AG09309 (cell line): ENCODE measurements around the gene LEFTY1.

ENCODE experiments used
- DNase-seq: peaks from one replicate; pipeline ENCODE4 v3.0.0-alpha.2; 2010; ENCODE audit warnings: low read depth
- H3K4me3 ChIP-seq: 2 replicates; pipeline ENCODE4 v1.5.1; 2011; ENCODE audit warnings: mild to moderate bottlenecking, low read depth, low read length, moderate library complexity; ENCODE audit not compliant: control insufficient read depth
- CTCF ChIP-seq: IDR thresholded peaks from 2 replicates; pipeline ENCODE4 v1.5.1; 2011; ENCODE audit warnings: mild to moderate bottlenecking, low read depth, low read length, inconsistent platforms; ENCODE audit not compliant: insufficient read depth, control insufficient read depth; ENCODE audit errors: missing control alignments

LEFTY1 gene

GRCh38 chr1:225850370-225850769 lies 38.6 kb downstream of the LEFTY1 start:
- H3K4me3 ChIP-seq, result no peak overlapping the region
- DNase-seq, result no peak
- TF ChIP-seq CTCF, result no peak

GRCh38 chr1:225849925-225850324 lies 39.0 kb downstream of the LEFTY1 start:
- DNase-seq, result no peak
- H3K4me3 ChIP-seq, result no peak overlapping the region
- no peak for TF ChIP-seq CTCF

- no peak for TF ChIP-seq CTCF
- no peak overlapping the region for H3K4me3 ChIP-seq
- no peak for DNase-seq
Measured at GRCh38 chr1:225848030-225848955, 40.7 kb downstream of the LEFTY1 start.

DNA sequence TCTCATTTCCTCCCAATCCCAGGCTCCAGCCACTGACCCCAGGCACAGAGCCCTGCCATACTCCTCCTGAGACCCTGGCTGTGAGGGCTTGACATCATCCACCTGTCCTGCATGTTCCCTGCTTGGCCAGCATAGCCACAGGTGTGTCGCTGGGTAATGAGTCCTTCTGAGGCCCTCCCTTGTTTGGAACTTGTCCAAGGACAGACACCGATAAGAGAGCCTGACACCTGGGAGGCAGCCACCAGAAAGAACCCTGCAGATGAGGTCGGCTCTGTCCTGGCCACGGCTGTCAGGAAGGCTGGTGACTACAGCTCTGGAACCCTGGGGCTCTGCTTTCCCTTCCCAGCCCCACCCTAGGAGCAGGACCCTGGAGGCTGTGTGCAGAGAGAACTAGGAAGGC lies 41.3 kb downstream of the LEFTY1 start:
- H3K4me3 ChIP-seq, result no peak overlapping the region
- TF ChIP-seq CTCF, result no peak
- DNase-seq, result no peak

DNA sequence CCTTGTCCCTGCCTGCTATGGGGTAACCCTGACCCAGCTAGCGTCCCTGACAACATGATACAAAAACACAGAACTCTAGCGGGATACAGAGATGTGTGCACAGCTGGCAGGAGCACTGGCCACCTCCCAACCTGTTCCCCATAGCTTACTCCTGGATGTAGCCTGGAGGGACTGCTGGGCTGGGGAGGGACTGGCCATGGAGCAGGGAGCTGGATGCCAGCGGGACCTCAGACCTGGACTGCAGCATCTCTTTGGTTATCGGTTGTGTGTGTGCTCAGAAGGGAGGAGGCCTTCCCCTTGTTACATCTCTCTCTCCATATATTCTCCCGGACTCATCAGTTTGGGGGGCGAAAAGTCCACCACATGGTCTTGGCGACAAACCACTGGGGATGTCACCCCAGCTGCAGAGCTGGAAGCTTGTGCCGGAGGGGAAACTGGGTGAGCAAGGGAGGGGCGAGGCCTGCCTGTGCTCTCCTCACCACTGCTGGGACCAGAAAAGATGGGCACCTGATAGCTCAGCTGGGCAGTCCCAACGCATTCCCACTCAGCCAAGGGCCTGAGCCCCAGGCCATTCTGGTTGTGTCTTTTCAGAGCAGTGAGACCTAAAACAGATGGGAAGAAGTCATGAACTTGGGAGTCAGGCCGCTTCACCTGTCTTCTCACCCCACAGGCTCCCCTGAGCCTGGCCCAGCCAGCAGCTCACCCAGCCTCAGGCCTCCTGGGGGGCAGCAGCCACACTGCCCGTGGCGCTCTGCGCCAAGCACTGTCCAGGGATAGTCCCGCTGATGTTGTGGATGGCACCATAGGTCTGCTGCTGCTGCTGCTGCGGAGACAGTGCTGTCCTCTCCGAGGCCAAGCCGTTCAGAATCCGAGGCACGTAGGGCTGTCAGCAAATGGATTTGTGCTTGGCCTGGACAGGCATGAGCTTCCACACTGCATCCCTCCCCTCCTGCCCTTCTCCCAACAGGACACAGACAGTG lies 42.3 kb downstream of the LEFTY1 start:
- no peak for TF ChIP-seq CTCF
- DNase-seq, result no peak

GRCh38 chr1:225845571-225846259 lies 43.2 kb downstream of the LEFTY1 start:
- TF ChIP-seq CTCF, result peak; percentile 91
- H3K4me3 ChIP-seq, result no peak overlapping the region
- DNase-seq, result no peak

More for the DNA sequence above, 42.3 kb downstream of the LEFTY1 start:
- no peak overlapping the region for H3K4me3 ChIP-seq
